ENCODE data around the gene WWP2.
"Not testable (repeated sequence)": the region's sequence is repeated elsewhere in the genome, so short reads cannot be mapped to it uniquely, and the experiment has no call there.

WWP2 gene

GRCh38 chr16:69726313-69727060 lies 35.6 kb upstream of the WWP2 start, which contains the start of gene NQO1:
Gene NQO1 (minus strand): TSS chr16:69726560. CDS start chr16:69726439, 121 bp downstream.
- Histone ChIP-seq H3K27me3 (replicated peaks; ENCODE audit: insufficient read depth, low read length) (no peaks in the 10 kb centered on the region), H3K9me2 (replicated peaks; ENCODE audit: insufficient read depth, low read length) (no peaks in the 10 kb centered on the region), H4K20me1 (ENCODE audit: insufficient read depth, low read length) (no peaks in the 10 kb centered on the region), H3K4me1 (ENCODE audit: low read length) (peaks cover 15% of the 10 kb centered on the region), H3K27ac (ENCODE audit: low read length) (peak within 1 kb of the TSS; percentile 64; the same call in 1 of the 2 replicates), H3K4me2 (ENCODE audit: low read depth, low read length) (peak within 1 kb of the TSS; percentile 96), H3K36me3 (replicated peaks; ENCODE audit: insufficient read depth, low read length) (no peaks in the 10 kb centered on the region), H3K9me3 (replicated peaks; ENCODE audit: insufficient read depth, low read length) (no peaks in the 10 kb centered on the region), H2AFZ (ENCODE audit: low read length) (peak within 1 kb of the TSS; percentile 96), H3K79me2 (ENCODE audit: low read length) (no peaks in the 10 kb centered on the region), H3F3A (ENCODE audit: insufficient read depth, low read length) (peaks cover 3% of the 10 kb centered on the region; the same call in 1 of the 2 replicates), H3K4me3 (ENCODE audit: low read length) (peak within 1 kb of the TSS; percentile 78), H3K9ac (ENCODE audit: low read length) (peak within 1 kb of the TSS; percentile 53)
- peak; percentile 93 for DNase-seq
- TF ChIP-seq EZH2phosphoT487 (IDR thresholded peaks at IDR 0.05; ENCODE audit: low read length) (no peak), CTCF (IDR thresholded peaks at IDR 0.05; ENCODE audit: low read length) (no peak), EZH2 (optimal IDR thresholded peaks at IDR 0.05; ENCODE audit: low read depth, low read length) (no peak)

GRCh38 chr16:69727916-69728270 lies 34.2 kb upstream of the WWP2 start:
- no peaks in the 10 kb centered on the region for H3K36me3 ChIP-seq (replicated peaks; ENCODE audit: insufficient read depth, low read length)
- peaks cover 9% of the 10 kb centered on the region; the same call in 1 of the 2 replicates for H3K4me1 ChIP-seq (ENCODE audit: low read length)
- H2AFZ ChIP-seq (ENCODE audit: low read length): no peak overlapping the region
- TF ChIP-seq CTCF (IDR thresholded peaks at IDR 0.05; ENCODE audit: low read length): no peak
- no peak for TF ChIP-seq EZH2phosphoT487 (IDR thresholded peaks at IDR 0.05; ENCODE audit: low read length)
- no peak for TF ChIP-seq EZH2 (optimal IDR thresholded peaks at IDR 0.05; ENCODE audit: low read depth, low read length)
- no peaks in the 10 kb centered on the region for H3K27me3 ChIP-seq (replicated peaks; ENCODE audit: insufficient read depth, low read length)
- H3K79me2 ChIP-seq (ENCODE audit: low read length): no peaks in the 10 kb centered on the region
- H3K9me3 ChIP-seq (replicated peaks; ENCODE audit: insufficient read depth, low read length): no peaks in the 10 kb centered on the region
- H3K27ac ChIP-seq (ENCODE audit: low read length): no peak overlapping the region
- no peaks in the 10 kb centered on the region for H4K20me1 ChIP-seq (ENCODE audit: insufficient read depth, low read length)
- DNase-seq: no peak
- no peak overlapping the region for H3K9ac ChIP-seq (ENCODE audit: low read length)
- no peaks in the 10 kb centered on the region; the same call in 1 of the 2 replicates for H3F3A ChIP-seq (ENCODE audit: insufficient read depth, low read length)
- no peaks in the 10 kb centered on the region for H3K9me2 ChIP-seq (replicated peaks; ENCODE audit: insufficient read depth, low read length)
- H3K4me2 ChIP-seq (ENCODE audit: low read depth, low read length): no peak overlapping the region
- H3K4me3 ChIP-seq (ENCODE audit: low read length): no peak overlapping the region

- H3K4me1 ChIP-seq (ENCODE audit: low read length); H3K9me3 ChIP-seq (replicated peaks; ENCODE audit: insufficient read depth, low read length); H3F3A ChIP-seq (ENCODE audit: insufficient read depth, low read length); H3K4me3 ChIP-seq (ENCODE audit: low read length); H3K9ac ChIP-seq (ENCODE audit: low read length); H3K27me3 ChIP-seq (replicated peaks; ENCODE audit: insufficient read depth, low read length); H3K36me3 ChIP-seq (replicated peaks; ENCODE audit: insufficient read depth, low read length); H3K9me2 ChIP-seq (replicated peaks; ENCODE audit: insufficient read depth, low read length); H2AFZ ChIP-seq (ENCODE audit: low read length); H3K27ac ChIP-seq (ENCODE audit: low read length); H4K20me1 ChIP-seq (ENCODE audit: insufficient read depth, low read length); H3K79me2 ChIP-seq (ENCODE audit: low read length); H3K4me2 ChIP-seq (ENCODE audit: low read depth, low read length); DNase-seq: not testable (repeated sequence)
These were observed 33.1 kb upstream of the WWP2 start for GRCh38 chr16:69729030-69729429.

- H3K27me3 ChIP-seq (replicated peaks; ENCODE audit: insufficient read depth, low read length); H2AFZ ChIP-seq (ENCODE audit: low read length); H3K9ac ChIP-seq (ENCODE audit: low read length); H3K4me3 ChIP-seq (ENCODE audit: low read length); H3F3A ChIP-seq (ENCODE audit: insufficient read depth, low read length); H3K9me2 ChIP-seq (replicated peaks; ENCODE audit: insufficient read depth, low read length); H4K20me1 ChIP-seq (ENCODE audit: insufficient read depth, low read length); H3K4me1 ChIP-seq (ENCODE audit: low read length); H3K27ac ChIP-seq (ENCODE audit: low read length); H3K9me3 ChIP-seq (replicated peaks; ENCODE audit: insufficient read depth, low read length); DNase-seq; H3K79me2 ChIP-seq (ENCODE audit: low read length); H3K4me2 ChIP-seq (ENCODE audit: low read depth, low read length); H3K36me3 ChIP-seq (replicated peaks; ENCODE audit: insufficient read depth, low read length): not testable (repeated sequence)
These were observed 30.9 kb upstream of the WWP2 start for GRCh38 chr16:69731280-69731679.

All from MM.1S (cell line).